Measurements from ENCODE around the gene CNGA1. TPM values are rescaled to one million over a fixed set of nuclear protein-coding genes. Genes with fewer than 3 reads are reported as not detected.
"Not testable (repeated sequence)": the region's sequence is repeated elsewhere in the genome, so short reads cannot be mapped to it uniquely, and the experiment has no call there.

Gene CNGA1
- total and polyA plus RNA-seq, 7 donors: 0.16 to 3.0 (median 1.7) TPM; not detected in 3

- 54 to 79% methylated on average over 4 of the region's 4 CpGs for WGBS, 2 donors
- H3K36me3 ChIP-seq: no peaks in the 10 kb centered on the region
- no peak for DNase-seq
- no peak overlapping the region for H3K27ac ChIP-seq
- H3K27me3 ChIP-seq: no peaks in the 10 kb centered on the region
- intact Hi-C loops (cut with DNase I): loop anchor here (5.0 kb wide), 1 partner anchor 257 kb away; no protein-coding TSS in a partner anchor
- H3K4me3 ChIP-seq: no peak overlapping the region
- H3K4me1 ChIP-seq: peaks cover 0 to 7% (median 0%) of the 10 kb centered on the region in 4 donors
- no peaks in the 10 kb centered on the region for H3K9me3 ChIP-seq
- TF ChIP-seq EP300 (IDR thresholded peaks at IDR 0.05): no peak
- TF ChIP-seq POLR2AphosphoS5 (IDR thresholded peaks at IDR 0.05): no peak
- TF ChIP-seq CTCF (IDR thresholded peaks at IDR 0.05): no peak
- TF ChIP-seq POLR2A (IDR thresholded peaks at IDR 0.05): no peak
Observed at GRCh38 chr4:47929682-47930201, 86.7 kb downstream of the CNGA1 start.

GRCh38 chr4:47926667-47927258 lies 89.7 kb downstream of the CNGA1 start:
- DNase-seq: no peak
- H3K4me1 ChIP-seq: peaks cover 0 to 7% (median 0%) of the 10 kb centered on the region in 4 donors
- H3K27me3 ChIP-seq: peaks cover 0 to 6% (median 5%) of the 10 kb centered on the region in 3 donors
- H3K36me3 ChIP-seq: no peaks in the 10 kb centered on the region
- H3K4me3 ChIP-seq: no peak overlapping the region
- TF ChIP-seq POLR2A (IDR thresholded peaks at IDR 0.05): no peak
- TF ChIP-seq CTCF (IDR thresholded peaks at IDR 0.05): peak in 2 of 4 experiments; percentile 20 to 56
- intact Hi-C loops (cut with DNase I): no loop called here
- H3K27ac ChIP-seq: no peak overlapping the region
- no peaks in the 10 kb centered on the region for H3K9me3 ChIP-seq
- 4 to 11% methylated on average over 15 of the region's 15 CpGs for WGBS, 2 donors

- H3K9me3 ChIP-seq; H3K4me3 ChIP-seq; H3K27me3 ChIP-seq; H3K36me3 ChIP-seq; DNase-seq; H3K27ac ChIP-seq; intact Hi-C loops (cut with DNase I); H3K4me1 ChIP-seq: not testable (repeated sequence)
- WGBS, 2 donors: 51 to 80% methylated on average over 8 of the region's 8 CpGs
Observed at GRCh38 chr4:47923261-47923608, 93.2 kb downstream of the CNGA1 start.

- H3K27me3 ChIP-seq; H3K4me1 ChIP-seq; H3K27ac ChIP-seq; DNase-seq; H3K9me3 ChIP-seq; H3K36me3 ChIP-seq; H3K4me3 ChIP-seq; intact Hi-C loops (cut with DNase I): not testable (repeated sequence)
- WGBS, 2 donors: 75 to 83% methylated on average over 17 of the region's 17 CpGs
Observed at GRCh38 chr4:47922436-47923260, 93.8 kb downstream of the CNGA1 start.

GRCh38 chr4:47917163-47917562 lies 99.3 kb downstream of the CNGA1 start:
- H3K9me3 ChIP-seq, H3K36me3 ChIP-seq, H3K27me3 ChIP-seq, H3K4me3 ChIP-seq, DNase-seq, H3K27ac ChIP-seq: not testable (repeated sequence)
- 94 to 100% methylated on average over 1 of the region's 1 CpG for WGBS, 2 donors
- intact Hi-C loops (cut with DNase I): loop anchor here (10.0 kb wide), 1 partner anchor 358 kb away; no protein-coding TSS in a partner anchor
- peaks cover 0 to 17% (median 13%) of the 10 kb centered on the region in 4 donors for H3K4me1 ChIP-seq

- H3K4me3 ChIP-seq: no peak overlapping the region
- no peak overlapping the region for H3K27ac ChIP-seq
- H3K27me3 ChIP-seq: no peaks in the 10 kb centered on the region
- peaks cover 0 to 28% (median 13%) of the 10 kb centered on the region in 4 donors for H3K4me1 ChIP-seq
- peaks cover 0 to 7% (median 0%) of the 10 kb centered on the region in 4 donors for H3K36me3 ChIP-seq
- WGBS, 2 donors: 21 to 34% methylated on average over 3 of the region's 3 CpGs
- TF ChIP-seq POLR2A (IDR thresholded peaks at IDR 0.05): no peak
- TF ChIP-seq CTCF (IDR thresholded peaks at IDR 0.05): no peak
- TF ChIP-seq EP300 (IDR thresholded peaks at IDR 0.05): no peak
- TF ChIP-seq POLR2AphosphoS5 (IDR thresholded peaks at IDR 0.05): no peak
- intact Hi-C loops (cut with DNase I): loop anchor here (2.0 to 10.0 kb wide), 2 partner anchors 359 to 425 kb away; partner anchors contain the start of gene SLAIN2
- no peaks in the 10 kb centered on the region for H3K9me3 ChIP-seq
- no peak for DNase-seq
Observed at GRCh38 chr4:47915378-47915777, 101.1 kb downstream of the CNGA1 start.

Measured in sigmoid colon (tissue), 7 donors.